Transverse colon (tissue), 4 donors: ENCODE data around the gene MACO1.

Source experiments
- CTCF ChIP-seq, 5 experiments: fragments of 200-600 bp in 3 of 5; fragments of 450-650 bp in 2 of 5; sonication (generic) in 3 of 5; IDR thresholded peaks; 1 replicate in 2 of 5; 2 replicates in 3 of 5; pipeline ENCODE4 v1.5.1; 2016 to 2017; ENCODE audit warnings: antibody characterized with exemption in 5 of 5, inconsistent platforms in 3 of 5, mild to moderate bottlenecking in 2 of 5, moderate library complexity in 1 of 5
- EP300 ChIP-seq: sonication (generic); formaldehyde crosslinking; IDR thresholded peaks from one replicate; pipeline ENCODE4 v1.6.1; 2017; ENCODE audit warnings: antibody characterized with exemption, low read depth
- POLR2A ChIP-seq: fragments of 450-650 bp; IDR thresholded peaks from one replicate; pipeline ENCODE4 v1.6.1; 2016; ENCODE audit warnings: antibody characterized with exemption, mild to moderate bottlenecking, moderate library complexity
- POLR2AphosphoS5 ChIP-seq, 3 donors: sonication (generic); formaldehyde crosslinking; IDR thresholded peaks; one replicate each; pipeline ENCODE4 v1.6.1; 2016; ENCODE audit warnings: antibody characterized with exemption in 3 of 3

GRCh38 chr1:25431955-25432719 is 1.4 kb downstream of the MACO1 start:
- TF ChIP-seq CTCF (IDR thresholded peaks at IDR 0.05) (no peak), EP300 (no peak), POLR2A (no peak), POLR2AphosphoS5 (IDR thresholded peaks at IDR 0.05) (no peak)
